Measurements from ENCODE around the gene TTLL10.

DNA sequence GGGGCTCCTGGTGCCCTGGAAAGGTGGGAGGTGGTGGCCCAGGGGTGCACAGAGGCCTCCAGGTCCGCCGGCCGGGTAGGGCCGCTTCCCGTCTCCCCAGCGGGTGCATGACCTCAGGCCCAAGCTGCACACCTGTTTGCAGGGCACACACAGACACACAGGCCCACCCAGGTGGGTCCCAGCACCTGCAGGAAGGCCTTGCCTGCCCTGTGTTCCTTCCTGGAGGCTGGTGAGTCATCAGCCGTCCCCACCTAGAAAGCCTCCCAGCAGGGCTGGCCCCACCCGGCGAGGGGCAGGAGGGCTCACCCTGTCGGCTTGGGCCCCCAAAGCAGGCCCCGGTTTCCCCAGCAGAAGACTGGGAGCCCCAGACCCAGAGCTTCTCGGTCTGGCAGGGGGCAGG lies 23.6 kb upstream of the TTLL10 start:
- no peak for TF ChIP-seq EZH2phosphoT487 (conservative IDR thresholded peaks at IDR 0.05; ENCODE audit: low read length)
- TF ChIP-seq, protein P1, sequence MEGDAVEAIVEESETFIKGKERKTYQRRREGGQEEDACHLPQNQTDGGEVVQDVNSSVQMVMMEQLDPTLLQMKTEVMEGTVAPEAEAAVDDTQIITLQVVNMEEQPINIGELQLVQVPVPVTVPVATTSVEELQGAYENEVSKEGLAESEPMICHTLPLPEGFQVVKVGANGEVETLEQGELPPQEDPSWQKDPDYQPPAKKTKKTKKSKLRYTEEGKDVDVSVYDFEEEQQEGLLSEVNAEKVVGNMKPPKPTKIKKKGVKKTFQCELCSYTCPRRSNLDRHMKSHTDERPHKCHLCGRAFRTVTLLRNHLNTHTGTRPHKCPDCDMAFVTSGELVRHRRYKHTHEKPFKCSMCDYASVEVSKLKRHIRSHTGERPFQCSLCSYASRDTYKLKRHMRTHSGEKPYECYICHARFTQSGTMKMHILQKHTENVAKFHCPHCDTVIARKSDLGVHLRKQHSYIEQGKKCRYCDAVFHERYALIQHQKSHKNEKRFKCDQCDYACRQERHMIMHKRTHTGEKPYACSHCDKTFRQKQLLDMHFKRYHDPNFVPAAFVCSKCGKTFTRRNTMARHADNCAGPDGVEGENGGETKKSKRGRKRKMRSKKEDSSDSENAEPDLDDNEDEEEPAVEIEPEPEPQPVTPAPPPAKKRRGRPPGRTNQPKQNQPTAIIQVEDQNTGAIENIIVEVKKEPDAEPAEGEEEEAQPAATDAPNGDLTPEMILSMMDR (IDR thresholded peaks at IDR 0.05; ENCODE audit: insufficient read depth, low read length, poor library complexity, severe bottlenecking): no peak
